Inferior parietal cortex (tissue), 1 donor: ENCODE data around the gene RFX8.
A peak's percentile ranks its signal among the peaks of the same experiment; 100 is the strongest.
"Not testable (repeated sequence)": the region's sequence is repeated elsewhere in the genome, so short reads cannot be mapped to it uniquely, and the experiment has no call there.

Experiments
- DNase-seq: peaks from one replicate; pipeline ENCODE4 v3.0.0-alpha.2; 2016; ENCODE audit errors: extremely low spot score

Gene RFX8

GRCh38 chr2:101474731-101475384 is at the start of gene RFX8:
Gene RFX8 (minus strand): TSS chr2:101475112. CDS start chr2:101466848, 8,264 bp downstream.
- DNase-seq: peak; percentile 34

GRCh38 chr2:101521487-101521886 is 46.6 kb upstream of the RFX8 start:
- no peak for DNase-seq

GRCh38 chr2:101520246-101520645 is 45.3 kb upstream of the RFX8 start:
- DNase-seq: no peak

- DNase-seq: peak; percentile 79
Measured at GRCh38 chr2:101518578-101519492, 43.9 kb upstream of the RFX8 start.

- DNase-seq: no peak
Measured at GRCh38 chr2:101517758-101518271, 42.9 kb upstream of the RFX8 start.

- no peak for DNase-seq
Measured at GRCh38 chr2:101516823-101517690, 42.1 kb upstream of the RFX8 start.

GRCh38 chr2:101516349-101516748 is 41.4 kb upstream of the RFX8 start:
- DNase-seq: no peak

GRCh38 chr2:101515477-101515876 is 40.6 kb upstream of the RFX8 start:
- DNase-seq: no peak

- no peak for DNase-seq
Measured at GRCh38 chr2:101512993-101513392, 38.1 kb upstream of the RFX8 start.

- DNase-seq: no peak
Measured at GRCh38 chr2:101511381-101511780, 36.5 kb upstream of the RFX8 start.

GRCh38 chr2:101509499-101510284 is 34.8 kb upstream of the RFX8 start:
- DNase-seq: no peak

GRCh38 chr2:101508636-101509035 is 33.7 kb upstream of the RFX8 start:
- DNase-seq: no peak

GRCh38 chr2:101505276-101505675 is 30.4 kb upstream of the RFX8 start:
- not testable (repeated sequence) for DNase-seq

- not testable (repeated sequence) for DNase-seq
Measured at GRCh38 chr2:101504744-101505143, 29.8 kb upstream of the RFX8 start.

GRCh38 chr2:101502095-101502494 is 27.2 kb upstream of the RFX8 start:
- DNase-seq: no peak

GRCh38 chr2:101501443-101501842 is 26.5 kb upstream of the RFX8 start:
- DNase-seq: no peak

GRCh38 chr2:101500860-101501259 is 25.9 kb upstream of the RFX8 start:
- no peak for DNase-seq

GRCh38 chr2:101500180-101500579 is 25.3 kb upstream of the RFX8 start:
- DNase-seq: no peak

- DNase-seq: no peak
Measured at GRCh38 chr2:101496279-101496678, 21.4 kb upstream of the RFX8 start.

- no peak for DNase-seq
Measured at GRCh38 chr2:101492936-101493473, 18.1 kb upstream of the RFX8 start.

GRCh38 chr2:101486994-101487393 is 12.1 kb upstream of the RFX8 start:
- DNase-seq: no peak
